Cardiac muscle cell (in vitro differentiated cells and primary cell): ENCODE measurements around the gene COL19A1. TPM values are rescaled to one million over a fixed set of nuclear protein-coding genes. Genes with fewer than 3 reads are reported as not detected.

Experiments used
- DNase-seq, 2 donors: peaks; one replicate each; pipeline versions ENCODE4 v3.0.0 to v3.0.0-alpha.2; 2010 to 2017; ENCODE audit warnings: low read depth in 1 of 2, low spot score in 1 of 2
- H3K27ac ChIP-seq: fragments of 200-600 bp; sonication (generic); 2 replicates; pipeline ENCODE4 v1.5.1; 2016
- H3K27me3 ChIP-seq: fragments of 200-600 bp; sonication (generic); 2 replicates; pipeline ENCODE4 v1.6.0; 2016; ENCODE audit warnings: control low read depth
- H3K36me3 ChIP-seq: fragments of 200-600 bp; sonication (generic); 2 replicates; pipeline ENCODE4 v1.5.1; 2016; ENCODE audit warnings: control low read depth
- H3K4me1 ChIP-seq: fragments of 200-600 bp; sonication (generic); 2 replicates; pipeline ENCODE4 v1.8.1; 2017; ENCODE audit warnings: low read depth, mild to moderate bottlenecking, mixed run types
- H3K4me3 ChIP-seq: fragments of 200-600 bp; sonication (generic); 2 replicates; pipeline ENCODE4 v1.5.1; 2016; ENCODE audit warnings: mild to moderate bottlenecking
- H3K9me3 ChIP-seq: fragments of 200-600 bp; sonication (generic); 2 replicates; pipeline ENCODE4 v1.5.1; 2017; ENCODE audit warnings: low read depth, mild to moderate bottlenecking, control low read depth
- polyA plus RNA-seq: library from polyadenylated mRNA; unstranded; fragments of >200 nt; fragmentation: Nextera tagmentation; extraction: Ambion mirVana; gene quantifications from 2 replicates; pipeline ENCODE4 v1.2.1, GENCODE V29; 2016
- total RNA-seq: library from RNA; depleted of rRNA; stranded (reverse); fragments of >200 nt; gene quantifications from 2 replicates; pipeline ENCODE4 v1.2.3, GENCODE V29; 2016
- TF ChIP-seq, protein P1 (sequence below): IDR thresholded peaks from 2 replicates; pipeline ENCODE4 v1.5.1; 2012; ENCODE audit warnings: low read depth, mild to moderate bottlenecking, low read length

COL19A1 gene
- total and polyA plus RNA-seq, 2 experiments from 2014 or later = 0.10 to 0.27 TPM

GRCh38 chr6:70231311-70231710 lies 365.0 kb downstream of the COL19A1 start:
- no peaks in the 10 kb centered on the region for H3K27me3 ChIP-seq
- TF ChIP-seq, protein P1, sequence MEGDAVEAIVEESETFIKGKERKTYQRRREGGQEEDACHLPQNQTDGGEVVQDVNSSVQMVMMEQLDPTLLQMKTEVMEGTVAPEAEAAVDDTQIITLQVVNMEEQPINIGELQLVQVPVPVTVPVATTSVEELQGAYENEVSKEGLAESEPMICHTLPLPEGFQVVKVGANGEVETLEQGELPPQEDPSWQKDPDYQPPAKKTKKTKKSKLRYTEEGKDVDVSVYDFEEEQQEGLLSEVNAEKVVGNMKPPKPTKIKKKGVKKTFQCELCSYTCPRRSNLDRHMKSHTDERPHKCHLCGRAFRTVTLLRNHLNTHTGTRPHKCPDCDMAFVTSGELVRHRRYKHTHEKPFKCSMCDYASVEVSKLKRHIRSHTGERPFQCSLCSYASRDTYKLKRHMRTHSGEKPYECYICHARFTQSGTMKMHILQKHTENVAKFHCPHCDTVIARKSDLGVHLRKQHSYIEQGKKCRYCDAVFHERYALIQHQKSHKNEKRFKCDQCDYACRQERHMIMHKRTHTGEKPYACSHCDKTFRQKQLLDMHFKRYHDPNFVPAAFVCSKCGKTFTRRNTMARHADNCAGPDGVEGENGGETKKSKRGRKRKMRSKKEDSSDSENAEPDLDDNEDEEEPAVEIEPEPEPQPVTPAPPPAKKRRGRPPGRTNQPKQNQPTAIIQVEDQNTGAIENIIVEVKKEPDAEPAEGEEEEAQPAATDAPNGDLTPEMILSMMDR = no peak
- no peak for DNase-seq
- H3K27ac ChIP-seq = no peak overlapping the region
- no peaks in the 10 kb centered on the region for H3K9me3 ChIP-seq
- H3K36me3 ChIP-seq = no peaks in the 10 kb centered on the region
- no peaks in the 10 kb centered on the region for H3K4me1 ChIP-seq
- no peak overlapping the region for H3K4me3 ChIP-seq

GRCh38 chr6:70234561-70235236 lies 368.3 kb downstream of the COL19A1 start:
- no peaks in the 10 kb centered on the region for H3K9me3 ChIP-seq
- TF ChIP-seq, protein P1 = no peak
- no peaks in the 10 kb centered on the region for H3K4me1 ChIP-seq
- no peaks in the 10 kb centered on the region for H3K36me3 ChIP-seq
- no peak for DNase-seq
- H3K4me3 ChIP-seq = no peak overlapping the region
- H3K27me3 ChIP-seq = no peaks in the 10 kb centered on the region
- H3K27ac ChIP-seq = no peak overlapping the region

- no peaks in the 10 kb centered on the region for H3K9me3 ChIP-seq
- no peak for DNase-seq
- TF ChIP-seq, protein P1 = no peak
- H3K27me3 ChIP-seq = no peaks in the 10 kb centered on the region
- H3K27ac ChIP-seq = no peak overlapping the region
- H3K4me3 ChIP-seq = no peak overlapping the region
- H3K36me3 ChIP-seq = no peaks in the 10 kb centered on the region
- H3K4me1 ChIP-seq = no peaks in the 10 kb centered on the region
Observed at GRCh38 chr6:70236343-70236742, 370.0 kb downstream of the COL19A1 start.

DNA sequence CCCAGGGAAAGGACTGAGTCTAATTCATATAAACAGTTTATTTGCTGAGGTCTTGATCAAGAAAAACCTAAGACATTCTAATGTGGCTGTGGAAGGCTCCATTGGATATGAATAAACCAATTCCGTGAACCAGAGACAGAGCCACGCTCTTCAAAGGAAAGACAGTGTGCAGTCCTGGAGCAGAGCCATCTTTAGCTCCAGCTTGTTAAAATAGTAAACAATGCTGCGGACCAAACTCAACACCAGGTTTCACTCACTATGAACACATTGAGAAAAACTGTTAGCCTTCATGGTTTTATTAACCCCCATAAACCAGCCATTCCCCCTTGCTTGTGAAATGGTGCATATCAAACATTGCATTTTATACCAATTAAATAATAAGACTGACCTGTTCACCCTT lies 374.7 kb downstream of the COL19A1 start:
- DNase-seq = no peak
- Histone ChIP-seq H3K27me3 (no peaks in the 10 kb centered on the region), H3K36me3 (no peaks in the 10 kb centered on the region), H3K27ac (no peak overlapping the region), H3K4me1 (no peaks in the 10 kb centered on the region), H3K4me3 (no peak overlapping the region), H3K9me3 (no peaks in the 10 kb centered on the region)
- TF ChIP-seq, protein P1 = no peak

DNA sequence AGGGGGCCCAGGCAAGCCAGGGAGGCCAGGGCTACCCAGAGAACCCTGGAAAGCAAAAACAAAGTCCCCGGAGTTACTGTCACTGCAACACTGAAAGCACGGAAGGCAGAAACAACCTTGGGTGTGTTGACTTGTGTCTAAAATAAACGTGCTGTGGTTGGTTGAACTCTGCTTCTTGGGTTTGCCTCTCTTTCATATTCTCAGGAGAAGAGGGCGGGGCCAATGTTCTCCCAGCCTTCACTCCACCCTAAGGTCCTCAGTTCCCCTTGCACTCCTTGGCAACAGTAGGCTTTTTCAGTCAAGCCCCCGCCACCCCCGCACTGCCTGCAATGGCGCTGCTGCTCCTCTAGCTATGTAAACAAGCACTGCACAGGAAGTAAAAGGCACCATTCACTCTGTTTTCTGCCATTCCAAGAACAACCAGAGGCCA lies 375.6 kb downstream of the COL19A1 start:
- Histone ChIP-seq H3K36me3 (no peaks in the 10 kb centered on the region), H3K4me3 (no peak overlapping the region), H3K4me1 (no peaks in the 10 kb centered on the region), H3K9me3 (no peaks in the 10 kb centered on the region), H3K27ac (no peak overlapping the region), H3K27me3 (no peaks in the 10 kb centered on the region)
- TF ChIP-seq, protein P1 = no peak
- no peak for DNase-seq
